GM12865 (cell line): ENCODE results near the gene ERBB3.
"Not testable (repeated sequence)": the region's sequence is repeated elsewhere in the genome, so short reads cannot be mapped to it uniquely, and the experiment has no call there.

Source experiments
- DNase-seq: peaks from one replicate; pipeline ENCODE4 v3.0.0; 2010; ENCODE audit warnings: low read depth
- H3K4me3 ChIP-seq: 2 replicates; pipeline ENCODE4 v1.5.1; 2011; ENCODE audit warnings: mild to moderate bottlenecking, low read depth, low read length, control low read depth
- CTCF ChIP-seq: IDR thresholded peaks from 2 replicates; pipeline ENCODE4 v1.5.1; 2011; ENCODE audit warnings: low read length, control low read depth, low read depth, inconsistent platforms; ENCODE audit not compliant: insufficient read depth; ENCODE audit errors: missing control alignments

Gene ERBB3

GRCh38 chr12:56110571-56110970 lies 30.6 kb downstream of the ERBB3 start:
- DNase-seq: no peak
- no peak overlapping the region for H3K4me3 ChIP-seq
- TF ChIP-seq CTCF: no peak

- no peak for DNase-seq
- H3K4me3 ChIP-seq: no peak overlapping the region
- no peak for TF ChIP-seq CTCF
Measured at GRCh38 chr12:56114084-56114483, 34.1 kb downstream of the ERBB3 start.

- peak overlapping the region; percentile 98 for H3K4me3 ChIP-seq
- TF ChIP-seq CTCF: no peak
- no peak for DNase-seq
Measured at GRCh38 chr12:56115329-56115728, 35.4 kb downstream of the ERBB3 start.

GRCh38 chr12:56116267-56117081 lies 36.5 kb downstream of the ERBB3 start, which contains the start of gene RPL41:
RPL41 (plus strand) TSS chr12:56116633.
- TF ChIP-seq CTCF: no peak

GRCh38 chr12:56117082-56117706 lies 37.2 kb downstream of the ERBB3 start:
- not testable (repeated sequence) for DNase-seq
- peak overlapping the region; percentile 98 for H3K4me3 ChIP-seq

More at GRCh38 chr12:56116267-56117081, 36.5 kb downstream of the ERBB3 start, which contains the start of gene RPL41:
- peak; percentile 96 for DNase-seq
- peak within 1 kb of the TSS; percentile 98 for H3K4me3 ChIP-seq

- DNase-seq: peak; percentile 100
- H3K4me3 ChIP-seq: peak within 1 kb of the TSS; percentile 98
- TF ChIP-seq CTCF: peak; percentile 45
Measured at GRCh38 chr12:56117778-56118687, 38.1 kb downstream of the ERBB3 start, which contains the start of gene ZC3H10. ZC3H10 (plus strand) TSS chr12:56118266; CDS start chr12:56120563, 2,297 bp downstream.

- no peak for TF ChIP-seq CTCF
- no peak for DNase-seq
Measured at GRCh38 chr12:56118688-56119357, 38.9 kb downstream of the ERBB3 start.

More at GRCh38 chr12:56118688-56119357, 38.9 kb downstream of the ERBB3 start:
- peak overlapping the region; percentile 78 for H3K4me3 ChIP-seq
